NCI-H1417 (cell line): Measurements from ENCODE around the gene CHMP2A.
A peak's percentile ranks its signal among the peaks of the same experiment; 100 is the strongest.

Experiments
- DNase-seq, 3 experiments: peaks; one replicate each; lab custom pipeline; 2025; lab: John Stamatoyannopoulos, UW

Gene CHMP2A

GRCh38 chr19:58538257-58539168 lies 16.4 kb downstream of the CHMP2A start:
- DNase-seq, result peak in 1 of 3 experiments; percentile 94

- DNase-seq, result no peak
Observed at GRCh38 chr19:58536852-58537798, 17.8 kb downstream of the CHMP2A start.

- DNase-seq, result no peak
Observed at GRCh38 chr19:58535857-58536256, 19.0 kb downstream of the CHMP2A start.

- no peak for DNase-seq
Observed at GRCh38 chr19:58531034-58531840, 23.7 kb downstream of the CHMP2A start.

- DNase-seq, result no peak
Observed at GRCh38 chr19:58529405-58529804, 25.5 kb downstream of the CHMP2A start.

- DNase-seq, result no peak
Observed at GRCh38 chr19:58522709-58523108, 32.2 kb downstream of the CHMP2A start.

- DNase-seq, result no peak
Observed at GRCh38 chr19:58521651-58522050, 33.3 kb downstream of the CHMP2A start.

- no peak for DNase-seq
Observed at GRCh38 chr19:58520257-58520599, 34.7 kb downstream of the CHMP2A start.

- peak; percentile 93 to 97 (median 97) for DNase-seq
Observed at GRCh38 chr19:58519355-58520256, 35.3 kb downstream of the CHMP2A start, which contains the start of gene ZBTB45. Gene ZBTB45, minus strand, starts transcription at chr19:58519810. Its CDS starts 2,137 bp downstream, at chr19:58517673.

- DNase-seq, result peak; percentile 57 to 87 (median 82)
Observed at GRCh38 chr19:58519087-58519354, 35.9 kb downstream of the CHMP2A start.

GRCh38 chr19:58518256-58519086 lies 36.4 kb downstream of the CHMP2A start:
- peak in 1 of 3 experiments; percentile 44 for DNase-seq

GRCh38 chr19:58516964-58517833 lies 37.7 kb downstream of the CHMP2A start:
- DNase-seq, result no peak

GRCh38 chr19:58516246-58516836 lies 38.6 kb downstream of the CHMP2A start:
- DNase-seq, result no peak

- no peak for DNase-seq
Observed at GRCh38 chr19:58515259-58515658, 39.6 kb downstream of the CHMP2A start.

- DNase-seq, result no peak
Observed at GRCh38 chr19:58514564-58515022, 40.3 kb downstream of the CHMP2A start.

- peak; percentile 86 to 97 (median 89) for DNase-seq
Observed at GRCh38 chr19:58513694-58514563, 41.0 kb downstream of the CHMP2A start.

- peak in 1 of 3 experiments; percentile 30 for DNase-seq
Observed at GRCh38 chr19:58513213-58513693, 41.7 kb downstream of the CHMP2A start.
